Stimulated activated CD4-positive, alpha-beta T cell treated with anti-CD3 and anti-CD28 coated beads, Interleukin-4, amount 100 ng/mL, for 4 hours (primary cell): ENCODE data around the gene JHY.

Experiments
- DNase-seq, 2 experiments: peaks; one replicate each; pipeline ENCODE4 v3.0.0-alpha.2; 2020

JHY gene

DNA sequence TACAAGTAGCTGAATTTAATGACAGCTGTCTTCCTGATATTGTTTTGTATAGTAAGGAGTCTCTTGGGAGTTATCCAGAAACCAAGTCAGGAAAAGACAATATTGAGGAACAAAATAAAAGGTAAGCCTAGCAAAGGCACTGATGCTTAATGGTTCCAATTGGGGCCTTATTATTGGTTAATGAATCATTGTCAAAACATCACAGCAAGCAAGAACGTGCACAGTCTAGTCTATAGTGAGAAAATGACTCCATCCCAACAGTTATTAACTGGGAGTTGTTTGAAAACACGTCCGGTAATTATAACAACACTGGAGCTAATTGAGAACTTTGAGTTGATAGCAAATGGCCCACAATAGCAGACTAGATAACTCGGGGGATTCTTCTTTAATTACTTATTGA lies 81.4 kb downstream of the JHY start:
- DNase-seq: no peak

DNA sequence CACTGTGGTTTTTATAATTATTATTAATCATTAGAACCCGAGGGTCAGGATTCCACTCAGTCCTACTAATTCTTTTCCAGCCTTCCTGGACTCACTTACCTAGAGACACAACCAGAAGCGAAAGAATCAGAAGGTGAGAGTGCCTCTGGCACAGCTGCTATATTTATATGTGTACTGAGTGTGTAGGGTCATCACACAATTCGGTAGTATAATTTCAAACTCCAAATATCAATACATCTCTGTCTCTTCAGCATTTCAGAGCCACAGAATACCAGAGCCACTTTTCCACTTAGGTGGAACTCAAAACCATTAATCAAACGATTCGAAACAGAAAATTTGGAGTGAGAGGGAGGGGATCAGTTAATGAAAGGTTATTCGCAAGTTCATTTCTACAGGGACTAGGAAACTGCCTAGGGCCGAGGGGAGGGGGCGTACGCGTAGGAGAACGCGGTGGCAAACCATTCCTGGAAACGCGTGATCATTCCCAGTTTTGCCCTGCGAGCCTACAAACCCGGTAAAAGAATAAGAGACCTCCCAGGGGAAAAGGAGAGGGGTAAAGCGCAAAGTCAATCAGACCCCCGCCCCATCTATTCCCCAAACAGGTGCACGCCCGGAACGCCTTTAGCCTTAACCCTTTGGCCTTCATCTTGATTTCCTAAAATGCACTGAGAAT lies 93.6 kb downstream of the JHY start:
- no peak for DNase-seq

GRCh38 chr11:122976734-122977469 lies 94.3 kb downstream of the JHY start:
- no peak for DNase-seq

- no peak for DNase-seq
Observed at GRCh38 chr11:122977470-122978298, 95.1 kb downstream of the JHY start.

DNA sequence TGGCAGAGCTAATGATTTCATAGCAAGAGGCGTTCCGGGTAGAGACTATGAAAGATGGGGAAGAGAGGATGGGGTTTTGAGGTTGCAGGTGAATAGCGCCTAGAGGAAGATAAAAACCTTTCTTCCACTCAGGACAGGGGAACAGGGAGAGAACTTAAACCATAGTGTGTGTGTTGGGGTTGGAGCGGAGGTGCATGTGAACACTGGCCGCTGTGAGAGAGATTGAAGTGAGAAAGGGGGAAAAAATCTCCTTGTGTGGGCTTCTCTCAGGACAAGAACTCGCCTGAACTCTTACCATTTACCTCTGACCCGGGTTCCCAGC lies 95.7 kb downstream of the JHY start:
- no peak for DNase-seq

DNA sequence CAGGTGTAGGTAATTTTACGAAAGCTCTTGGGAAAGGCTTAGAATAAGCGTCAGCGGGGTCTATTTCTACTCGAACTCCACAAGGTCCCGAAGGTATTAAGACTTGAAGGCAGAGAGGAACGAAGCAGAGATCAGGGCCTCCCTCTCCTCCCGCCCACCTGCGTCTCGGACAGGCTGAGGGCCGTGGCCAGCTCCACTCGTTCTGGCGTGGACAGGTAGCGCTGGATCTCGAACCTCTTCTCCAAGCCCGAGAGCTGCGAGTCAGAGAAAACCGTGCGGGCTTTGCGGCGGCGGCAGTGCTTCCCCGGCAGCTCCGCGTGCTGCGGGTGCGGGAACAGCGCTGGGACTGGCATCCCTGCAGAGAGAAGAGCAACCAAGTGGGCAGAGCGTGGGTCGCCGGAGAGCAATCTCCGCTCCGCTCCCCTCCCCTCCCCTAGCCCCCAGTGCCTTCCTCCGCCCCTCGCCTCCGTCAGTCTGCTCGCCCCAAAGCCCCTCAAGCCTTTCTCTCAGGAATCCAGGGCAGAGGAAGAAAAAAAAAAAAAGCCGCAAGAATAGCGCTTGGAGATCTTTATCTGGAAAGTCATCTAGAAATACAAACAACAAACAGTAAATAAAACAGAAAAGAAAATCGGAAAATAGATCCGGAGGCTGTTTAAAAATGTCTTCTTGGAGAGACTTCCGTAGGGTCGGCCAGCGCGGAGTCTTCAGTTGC lies 96.7 kb downstream of the JHY start:
- no peak for DNase-seq

GRCh38 chr11:122979815-122980595 lies 97.4 kb downstream of the JHY start:
- no peak for DNase-seq

GRCh38 chr11:122981388-122982264 lies 99.1 kb downstream of the JHY start, which contains the start of gene BSX:
BSX (minus strand) TSS chr11:122981834; CDS start chr11:122981671, 163 bp downstream.
- peak; percentile 25 to 58 for DNase-seq

DNA sequence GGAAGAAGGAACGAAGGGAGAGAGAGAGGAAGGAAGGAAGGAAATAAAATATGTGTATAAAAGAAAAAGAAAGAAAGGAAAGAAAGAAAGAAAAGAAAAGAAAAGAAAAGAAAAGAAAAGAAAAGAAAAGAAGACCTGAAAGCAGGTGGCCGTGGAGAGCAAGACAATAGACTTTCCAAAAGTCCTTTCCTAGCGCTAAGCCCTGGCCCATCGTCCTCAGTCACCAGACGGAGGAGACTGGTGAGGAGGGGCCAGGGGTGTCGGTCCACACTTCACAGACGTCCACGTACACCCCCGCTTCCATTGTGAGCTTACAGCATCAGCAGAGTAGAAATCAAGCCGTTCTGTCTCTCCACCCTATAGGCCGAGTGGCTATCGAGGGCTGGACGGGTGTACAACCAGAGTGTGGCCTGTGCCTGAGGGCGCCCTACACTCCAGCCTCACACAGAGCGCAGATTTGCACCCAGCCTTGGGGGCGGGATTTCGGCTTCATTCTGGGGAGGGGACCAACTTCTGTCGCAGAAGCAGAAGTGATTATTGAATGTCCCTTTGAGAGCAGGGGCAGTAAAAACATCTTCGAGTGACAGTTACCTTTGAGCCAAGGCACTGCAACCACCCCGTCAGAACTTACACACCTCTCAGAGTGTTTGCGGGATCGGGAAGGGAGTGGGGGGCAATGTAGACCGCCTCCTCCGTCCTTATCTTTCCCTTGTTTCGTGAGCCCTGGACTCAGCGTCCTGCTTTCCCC lies 101.1 kb downstream of the JHY start:
- no peak for DNase-seq

DNA sequence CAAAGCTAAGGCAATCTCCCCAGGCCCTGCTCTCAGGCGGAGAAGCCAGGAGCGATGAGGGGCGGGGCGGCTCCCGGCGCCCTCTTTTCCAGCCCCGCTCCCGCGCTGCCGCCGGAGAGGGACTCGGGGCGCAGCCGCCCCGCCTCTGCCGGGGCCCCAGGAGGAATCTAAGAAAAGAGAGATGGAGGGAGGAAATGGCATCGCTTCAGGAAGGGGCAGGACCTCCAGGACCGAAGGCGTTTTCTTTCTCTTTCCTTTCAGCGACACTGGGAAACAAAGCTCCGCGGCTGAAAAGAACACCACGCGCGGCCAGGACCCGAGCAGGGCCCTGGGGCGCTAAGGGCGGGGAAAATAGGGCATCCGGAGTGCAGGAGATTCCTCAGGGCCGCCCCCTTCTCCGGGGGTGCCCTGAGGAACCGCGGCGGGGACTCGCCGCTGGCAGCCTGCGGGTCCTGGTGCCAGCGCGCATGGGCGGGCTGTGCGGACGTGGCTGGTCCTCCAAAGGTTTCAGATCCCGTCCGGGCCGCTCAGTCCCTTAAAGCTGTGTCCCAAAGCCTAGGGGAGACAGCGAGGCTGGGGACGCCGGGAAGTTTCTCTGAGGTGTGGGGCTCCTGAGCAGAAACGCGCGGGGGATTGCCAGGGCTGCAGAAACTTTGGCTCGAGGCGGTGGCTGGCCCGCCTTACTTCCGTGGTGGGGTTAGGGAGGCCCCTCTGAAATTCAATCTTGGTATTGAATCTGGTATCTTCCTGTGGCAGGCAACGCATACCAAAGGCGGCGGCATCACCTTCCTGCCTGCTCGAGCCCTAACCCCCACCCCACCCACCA lies 101.8 kb downstream of the JHY start:
- DNase-seq: no peak

- no peak for DNase-seq
Observed at GRCh38 chr11:122995526-122995925, 113.0 kb downstream of the JHY start.

DNA sequence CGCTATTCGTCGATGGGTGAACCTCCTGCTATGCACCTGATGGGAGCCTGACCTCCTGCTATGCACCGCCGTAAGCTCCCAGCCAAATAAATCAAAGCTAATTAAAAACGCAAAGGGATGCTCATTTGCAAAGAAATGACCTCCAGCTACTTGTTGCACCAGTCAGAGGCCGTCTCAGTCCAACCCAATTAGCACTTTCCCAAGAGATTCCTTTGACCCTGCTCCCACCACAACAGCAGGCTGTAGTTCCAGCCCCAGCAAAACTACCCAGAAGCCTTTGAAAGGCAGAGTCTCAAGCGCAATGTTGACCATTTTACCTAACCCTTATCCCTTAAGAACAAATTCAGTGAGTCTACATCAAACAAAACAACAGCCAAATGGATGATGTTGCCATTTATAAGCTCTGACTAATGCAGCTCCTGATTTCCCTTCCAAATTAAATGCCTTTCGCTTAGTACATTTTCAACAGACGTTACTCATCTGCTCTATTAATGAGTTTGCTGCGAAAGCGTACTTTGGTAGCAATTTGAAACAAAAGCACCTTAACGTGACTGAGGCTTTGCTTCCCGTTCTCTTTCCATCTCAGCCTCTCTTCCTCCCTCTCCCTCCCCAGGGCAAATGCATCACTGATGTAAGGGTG lies 116.3 kb downstream of the JHY start:
- no peak for DNase-seq

- no peak for DNase-seq
Observed at GRCh38 chr11:123000721-123001120, 118.2 kb downstream of the JHY start.

DNA sequence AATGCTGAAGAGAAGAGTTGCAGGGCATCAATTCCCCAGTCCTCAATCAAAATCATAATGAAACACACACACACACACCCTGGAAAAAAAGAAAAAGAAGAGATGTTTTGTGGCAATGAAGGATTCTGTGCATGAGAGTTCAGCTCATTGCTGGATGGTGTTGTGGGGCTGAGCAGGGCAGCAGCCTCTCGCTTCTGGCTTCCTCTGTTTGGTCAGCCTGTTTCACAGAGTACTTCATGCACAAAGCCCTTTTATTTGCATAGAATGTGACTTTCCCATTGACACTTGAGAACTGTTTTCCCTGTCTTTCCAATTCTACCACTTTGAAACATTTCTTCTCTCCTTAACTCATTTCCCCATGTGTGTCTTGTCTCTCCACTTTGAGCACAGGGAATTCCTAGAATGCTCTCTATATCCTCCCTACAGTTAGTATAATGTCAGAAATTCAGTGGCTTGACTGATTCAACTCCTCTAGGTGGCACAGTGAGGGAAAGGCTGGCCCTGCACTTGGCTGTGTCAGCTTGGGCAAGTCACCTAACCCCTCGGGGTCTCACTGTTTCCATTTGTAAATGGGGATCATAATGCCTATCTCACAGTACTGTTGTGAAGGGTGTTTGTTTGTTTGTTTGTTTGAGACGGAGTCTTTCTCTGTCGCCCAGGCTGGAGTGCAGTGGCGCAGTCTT lies 124.4 kb downstream of the JHY start:
- no peak for DNase-seq
